Suprapubic skin (tissue), 4 donors: ENCODE results near the gene SRBD1. TPM values are rescaled to one million over a fixed set of nuclear protein-coding genes. Genes with fewer than 3 reads are reported as not detected.

Experiments used
- DNase-seq, 2 donors: peaks; one replicate each; pipeline ENCODE4 v3.0.0-alpha.2; 2019; ENCODE audit warnings: low spot score in 2 of 2
- H3K27ac ChIP-seq: fragments of 200-600 bp; sonication (generic); one replicate; pipeline ENCODE4 v1.5.1; 2019
- H3K27me3 ChIP-seq: fragments of 200-600 bp; sonication (generic); one replicate; pipeline ENCODE4 v1.5.1; 2019
- H3K36me3 ChIP-seq: fragments of 200-600 bp; sonication (generic); one replicate; pipeline ENCODE4 v1.5.1; 2019
- H3K4me1 ChIP-seq: fragments of 200-600 bp; sonication (generic); one replicate; pipeline ENCODE4 v1.5.1; 2019
- H3K4me3 ChIP-seq: fragments of 200-600 bp; sonication (generic); one replicate; pipeline ENCODE4 v1.5.1; 2019; ENCODE audit warnings: mild to moderate bottlenecking
- H3K9me3 ChIP-seq: fragments of 200-600 bp; sonication (generic); one replicate; pipeline ENCODE4 v1.5.1; 2019
- CTCF ChIP-seq, 2 donors: fragments of 200-600 bp in 1 of 2; fragments of 450-650 bp in 1 of 2; sonication (generic) in 1 of 2; IDR thresholded peaks; one replicate each; pipeline ENCODE4 v1.5.1; 2016 to 2019; ENCODE audit warnings: antibody characterized with exemption in 2 of 2, mild to moderate bottlenecking in 1 of 2, moderate library complexity in 1 of 2
- EP300 ChIP-seq: sonication (generic); formaldehyde crosslinking; IDR thresholded peaks from one replicate; pipeline ENCODE4 v1.6.1; 2017; ENCODE audit warnings: antibody characterized with exemption
- POLR2A ChIP-seq, 2 donors: fragments of 450-650 bp; IDR thresholded peaks; one replicate each; pipeline ENCODE4 v1.6.1; 2017; ENCODE audit warnings: antibody characterized with exemption in 2 of 2, mild to moderate bottlenecking in 2 of 2, moderate library complexity in 2 of 2
- POLR2AphosphoS5 ChIP-seq, 3 donors: sonication (generic); formaldehyde crosslinking; IDR thresholded peaks; one replicate each; pipeline ENCODE4 v1.6.1; 2017; ENCODE audit warnings: antibody characterized with exemption in 3 of 3
- WGBS: methylation state at CpG from one replicate; pipeline ENCODE4 v1.1.5; 2018; 5-methylcytosine and 5-hydroxymethylcytosine counted together
- total RNA-seq, 4 donors: library from RNA; depleted of rRNA; stranded (reverse); fragments of >200 nt; gene quantifications; one replicate each; pipeline ENCODE4 v1.1.0, GENCODE V29; 2016

Gene SRBD1
- total RNA-seq, 4 donors from 2014 or later: 6.1 to 9.6 (median 7.2) TPM

- H3K9me3 ChIP-seq: no peaks in the 10 kb centered on the region
- H3K36me3 ChIP-seq: no peaks in the 10 kb centered on the region
- 95% methylated on average over 6 of the region's 6 CpGs for WGBS
- no peaks in the 10 kb centered on the region for H3K27me3 ChIP-seq
- no peak for TF ChIP-seq POLR2AphosphoS5 (IDR thresholded peaks at IDR 0.05)
- no peak for TF ChIP-seq EP300
- TF ChIP-seq CTCF (IDR thresholded peaks at IDR 0.05): no peak
- no peak for TF ChIP-seq POLR2A (IDR thresholded peaks at IDR 0.05)
- no peaks in the 10 kb centered on the region for H3K4me1 ChIP-seq
- DNase-seq: no peak
- H3K4me3 ChIP-seq: no peak overlapping the region
- H3K27ac ChIP-seq: no peak overlapping the region
Measured at GRCh38 chr2:45439788-45440773, 171.0 kb downstream of the SRBD1 start.

- Histone ChIP-seq H3K27me3 (no peaks in the 10 kb centered on the region), H3K27ac (no peak overlapping the region), H3K4me1 (no peaks in the 10 kb centered on the region), H3K36me3 (no peaks in the 10 kb centered on the region), H3K4me3 (no peak overlapping the region), H3K9me3 (no peaks in the 10 kb centered on the region)
- WGBS: 97% methylated on average over 3 of the region's 3 CpGs
- no peak for DNase-seq
- TF ChIP-seq POLR2AphosphoS5 (IDR thresholded peaks at IDR 0.05): no peak
- no peak for TF ChIP-seq CTCF (IDR thresholded peaks at IDR 0.05)
- no peak for TF ChIP-seq EP300
- no peak for TF ChIP-seq POLR2A (IDR thresholded peaks at IDR 0.05)
Measured at GRCh38 chr2:45438872-45439665, 172.0 kb downstream of the SRBD1 start.

DNA sequence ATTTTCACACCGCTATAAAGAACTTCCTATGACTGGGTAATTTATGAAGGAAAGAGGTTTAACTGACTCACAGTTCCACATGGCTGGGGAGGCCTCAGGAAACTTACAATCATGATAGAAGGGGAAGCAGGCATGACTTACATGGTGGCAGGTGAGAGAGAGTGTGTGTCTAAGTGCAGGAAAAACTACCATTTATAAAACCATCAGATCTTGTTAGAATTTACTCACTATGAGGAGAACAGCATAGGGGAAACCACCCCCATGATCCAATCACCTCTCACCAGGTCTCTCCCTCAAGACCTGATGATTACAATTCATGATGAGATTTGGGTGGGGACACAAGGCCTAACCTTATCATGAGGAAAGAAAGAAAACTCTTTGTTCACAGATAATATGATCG, 174.6 kb downstream of the SRBD1 start:
- WGBS: 92% methylated on average over 2 of the region's 2 CpGs
- H3K36me3 ChIP-seq: no peaks in the 10 kb centered on the region
- no peak for DNase-seq
- TF ChIP-seq POLR2AphosphoS5 (IDR thresholded peaks at IDR 0.05): no peak
- no peak for TF ChIP-seq CTCF (IDR thresholded peaks at IDR 0.05)
- TF ChIP-seq EP300: no peak
- no peak for TF ChIP-seq POLR2A (IDR thresholded peaks at IDR 0.05)
- H3K27ac ChIP-seq: no peak overlapping the region
- no peaks in the 10 kb centered on the region for H3K9me3 ChIP-seq
- H3K4me1 ChIP-seq: no peaks in the 10 kb centered on the region
- H3K27me3 ChIP-seq: no peaks in the 10 kb centered on the region
- H3K4me3 ChIP-seq: no peak overlapping the region

DNA sequence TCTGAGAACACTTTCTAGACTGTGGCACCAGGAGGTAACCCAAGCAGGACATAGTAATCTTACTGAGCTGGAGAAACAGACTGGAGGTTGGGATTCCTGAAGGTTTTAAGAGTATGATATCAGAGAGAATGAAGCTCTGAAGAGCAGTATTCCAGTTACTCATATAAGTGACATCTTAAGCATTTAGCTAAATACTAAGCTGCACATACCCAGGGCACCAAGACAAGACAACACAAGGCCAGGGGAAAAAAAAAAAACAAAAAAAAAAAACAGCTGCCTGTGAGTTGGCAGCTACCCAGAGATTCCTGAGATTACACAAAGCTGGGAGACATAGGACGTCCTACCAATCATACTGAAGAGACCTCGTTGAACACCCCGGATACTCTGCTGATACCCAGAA, 175.8 kb downstream of the SRBD1 start:
- no peak for TF ChIP-seq CTCF (IDR thresholded peaks at IDR 0.05)
- no peak for TF ChIP-seq POLR2A (IDR thresholded peaks at IDR 0.05)
- Histone ChIP-seq H3K9me3 (no peaks in the 10 kb centered on the region), H3K36me3 (no peaks in the 10 kb centered on the region), H3K27ac (no peak overlapping the region), H3K27me3 (no peaks in the 10 kb centered on the region), H3K4me3 (no peak overlapping the region), H3K4me1 (no peaks in the 10 kb centered on the region)
- WGBS: 62% methylated on average over 3 of the region's 3 CpGs
- DNase-seq: no peak

DNA sequence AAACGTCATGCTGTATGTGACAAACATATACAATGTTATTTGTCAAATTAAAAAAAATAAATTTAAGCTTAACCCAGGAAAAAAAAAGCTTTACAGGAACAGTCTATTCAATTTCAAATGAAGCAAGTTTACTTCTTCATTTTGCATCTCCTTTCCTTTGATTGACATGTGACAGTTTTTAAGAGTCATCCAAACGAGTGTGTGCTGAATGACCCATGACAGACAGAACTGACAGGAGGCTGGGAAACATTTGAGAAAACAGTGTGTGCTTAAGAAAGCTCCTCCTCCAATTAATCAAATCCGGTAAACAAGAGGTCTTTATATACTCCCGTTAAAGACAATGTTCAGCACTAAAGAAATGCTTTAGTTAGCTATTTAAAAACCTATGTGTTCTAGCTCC, 177.7 kb downstream of the SRBD1 start:
- H3K4me3 ChIP-seq: no peak overlapping the region
- H3K27ac ChIP-seq: no peak overlapping the region
- no peaks in the 10 kb centered on the region for H3K9me3 ChIP-seq
- no peaks in the 10 kb centered on the region for H3K4me1 ChIP-seq
- WGBS: 55% methylated on average over 4 of the region's 4 CpGs
- no peak for TF ChIP-seq POLR2A (IDR thresholded peaks at IDR 0.05)
- TF ChIP-seq CTCF (IDR thresholded peaks at IDR 0.05): no peak
- TF ChIP-seq EP300: no peak
- no peak for TF ChIP-seq POLR2AphosphoS5 (IDR thresholded peaks at IDR 0.05)
- DNase-seq: no peak
- H3K36me3 ChIP-seq: no peaks in the 10 kb centered on the region
- H3K27me3 ChIP-seq: no peaks in the 10 kb centered on the region
